H9 (cell line): ENCODE results near the gene C3. TPM values are rescaled to one million over a fixed set of nuclear protein-coding genes. Genes with fewer than 3 reads are reported as not detected.

ENCODE experiments used
- DNase-seq: peaks from one replicate; pipeline ENCODE4 v3.0.0-alpha.2; 2017
- H2AFZ ChIP-seq: one replicate; pipeline ENCODE4 v1.6.1; 2013; ENCODE audit warnings: mild to moderate bottlenecking, low read length, control low read depth, moderate library complexity
- H2AK5ac ChIP-seq: 2 replicates; pipeline ENCODE4 v1.6.1; 2013; ENCODE audit warnings: low read length, control low read depth, mixed read lengths; ENCODE audit not compliant: insufficient read length
- H2BK120ac ChIP-seq: one replicate; pipeline ENCODE4 v1.6.1; 2013; ENCODE audit warnings: low read depth, mild to moderate bottlenecking, low read length, control low read depth, inconsistent platforms; ENCODE audit not compliant: poor library complexity, severe bottlenecking
- H2BK12ac ChIP-seq: 2 replicates; pipeline ENCODE4 v1.6.1; 2013; ENCODE audit warnings: low read length, control low read depth, mixed read lengths, low read depth; ENCODE audit not compliant: insufficient read length
- H2BK15ac ChIP-seq: 2 replicates; pipeline ENCODE4 v1.6.1; 2013; ENCODE audit warnings: low read depth, low read length, control low read depth
- H2BK20ac ChIP-seq: one replicate; pipeline ENCODE4 v1.6.1; 2013; ENCODE audit warnings: low read depth, mild to moderate bottlenecking, low read length, control low read depth, inconsistent platforms; ENCODE audit not compliant: poor library complexity, severe bottlenecking
- H2BK5ac ChIP-seq: 2 replicates; pipeline ENCODE4 v1.6.1; 2013; ENCODE audit warnings: low read length, control low read depth, mixed read lengths; ENCODE audit not compliant: insufficient read length
- H3K14ac ChIP-seq: 2 replicates; pipeline ENCODE4 v1.6.1; 2013; ENCODE audit warnings: low read length, control low read depth; ENCODE audit not compliant: insufficient read depth
- H3K18ac ChIP-seq: 2 replicates; pipeline ENCODE4 v1.6.1; 2013; ENCODE audit warnings: low read depth, mild to moderate bottlenecking, mixed read lengths, low read length, control low read depth; ENCODE audit not compliant: insufficient read length
- H3K23ac ChIP-seq: 2 replicates; pipeline ENCODE4 v1.6.1; 2013; ENCODE audit warnings: low read length, control low read depth, mixed read lengths, low read depth; ENCODE audit not compliant: insufficient read length
- H3K23me2 ChIP-seq: 2 replicates; pipeline ENCODE4 v1.6.1; 2013; ENCODE audit warnings: low read depth, mild to moderate bottlenecking, mixed read lengths, low read length, control low read depth; ENCODE audit not compliant: insufficient read length, poor library complexity, severe bottlenecking
- H3K27ac ChIP-seq: 2 replicates; pipeline ENCODE4 v1.5.1; 2013; ENCODE audit warnings: low read length, control low read depth, mixed read lengths, low read depth; ENCODE audit not compliant: insufficient read length
- H3K27me3 ChIP-seq: 2 replicates; pipeline ENCODE4 v1.6.1; 2013; ENCODE audit warnings: low read length, control low read depth, inconsistent platforms; ENCODE audit not compliant: insufficient read depth
- H3K4ac ChIP-seq: 2 replicates; pipeline ENCODE4 v1.6.1; 2013; ENCODE audit warnings: low read depth, mild to moderate bottlenecking, control low read depth, inconsistent platforms, low read length, moderate library complexity
- H3K4me1 ChIP-seq: 2 replicates; pipeline ENCODE4 v1.6.1; 2013; ENCODE audit warnings: low read length, control low read depth, inconsistent platforms; ENCODE audit not compliant: insufficient read depth
- H3K4me2 ChIP-seq: 2 replicates; pipeline ENCODE4 v1.6.1; 2013; ENCODE audit warnings: low read length, control low read depth, mixed read lengths; ENCODE audit not compliant: insufficient read length, insufficient read depth
- H3K56ac ChIP-seq: 2 replicates; pipeline ENCODE4 v1.6.1; 2013; ENCODE audit warnings: low read depth, mild to moderate bottlenecking, mixed read lengths, low read length, control low read depth; ENCODE audit not compliant: insufficient read length
- H3K79me1 ChIP-seq: 2 replicates; pipeline ENCODE4 v1.6.1; 2013; ENCODE audit warnings: low read depth, mild to moderate bottlenecking, moderate library complexity, low read length, control low read depth, inconsistent platforms; ENCODE audit not compliant: insufficient read depth, poor library complexity, severe bottlenecking
- H3K79me2 ChIP-seq: 2 replicates; pipeline ENCODE4 v1.6.1; 2013; ENCODE audit warnings: low read length, control low read depth, inconsistent platforms; ENCODE audit not compliant: insufficient read depth
- H3K9ac ChIP-seq: 2 replicates; pipeline ENCODE4 v1.6.1; 2013; ENCODE audit warnings: low read length, control low read depth, mixed read lengths; ENCODE audit not compliant: insufficient read length; ENCODE audit errors: extremely low read depth
- H3K9me3 ChIP-seq: one replicate; pipeline ENCODE4 v1.6.1; 2013; ENCODE audit warnings: low read depth, low read length, inconsistent platforms; ENCODE audit not compliant: control insufficient read depth
- H3T11ph ChIP-seq: one replicate; pipeline ENCODE4 v1.6.1; 2013; ENCODE audit warnings: mild to moderate bottlenecking, low read length, control low read depth, inconsistent platforms
- H4K20me1 ChIP-seq: one replicate; pipeline ENCODE4 v1.6.1; 2013; ENCODE audit not compliant: control insufficient read depth, insufficient read length, insufficient read depth
- H4K5ac ChIP-seq: 2 replicates; pipeline ENCODE4 v1.6.1; 2013; ENCODE audit warnings: low read depth, mild to moderate bottlenecking, mixed read lengths, low read length, control low read depth; ENCODE audit not compliant: insufficient read length
- H4K8ac ChIP-seq: replicated peaks from 2 replicates; pipeline ENCODE4 v1.6.1; 2013; ENCODE audit warnings: low read length, control low read depth, mixed read lengths, low read depth; ENCODE audit not compliant: insufficient read length
- H4K91ac ChIP-seq: 2 replicates; pipeline ENCODE4 v1.6.1; 2013; ENCODE audit warnings: low read depth, mild to moderate bottlenecking, moderate library complexity, mixed read lengths, low read length, control low read depth; ENCODE audit not compliant: insufficient read length
- H3K27ac Mint-ChIP-seq, 3 experiments: 2 replicates in 2 of 3; 3 replicates in 1 of 3; pipeline ENCODE4 v1.8.0; 2020 to 2021; ENCODE audit warnings: mixed read lengths in 3 of 3, mild to moderate bottlenecking in 1 of 3, moderate library complexity in 1 of 3
- H3K27me3 Mint-ChIP-seq: 2 replicates; pipeline ENCODE4 v1.8.0; 2021; ENCODE audit warnings: low read depth, mild to moderate bottlenecking, moderate library complexity, mixed read lengths
- H3K36me3 Mint-ChIP-seq, 3 experiments: 2 replicates in 2 of 3; 3 replicates in 1 of 3; pipeline ENCODE4 v1.8.0; 2020 to 2021; ENCODE audit warnings: low read depth in 3 of 3, mixed read lengths in 3 of 3; ENCODE audit not compliant: insufficient read depth in 1 of 3
- H3K4me1 Mint-ChIP-seq, 2 experiments: 2 replicates each; pipeline ENCODE4 v1.8.0; 2020; ENCODE audit warnings: mixed read lengths in 2 of 2
- H3K4me3 Mint-ChIP-seq, 2 experiments: 2 replicates in 1 of 2; 3 replicates in 1 of 2; pipeline ENCODE4 v1.8.0; 2020 to 2021; ENCODE audit warnings: mild to moderate bottlenecking in 2 of 2, mixed read lengths in 2 of 2, moderate library complexity in 1 of 2
- H3K9me3 Mint-ChIP-seq, 2 experiments: 2 replicates in 1 of 2; 3 replicates in 1 of 2; pipeline ENCODE4 v1.8.0; 2020; ENCODE audit warnings: mild to moderate bottlenecking in 2 of 2, mixed read lengths in 2 of 2, moderate library complexity in 1 of 2
- WGBS: extraction: QIAGEN DNeasy Blood & Tissue Kit; methylation state at CpG from one replicate; pipeline ENCODE4 v1.1.7; 2013; ENCODE audit warnings: missing lambda C conversion rate, low lambda C conversion rate, mixed read lengths; ENCODE audit not compliant: insufficient read length; ENCODE audit errors: extremely low coverage; 5-methylcytosine and 5-hydroxymethylcytosine counted together
- total RNA-seq: library from RNA; stranded (reverse); gene quantifications from 2 replicates; pipeline ENCODE4 v1.2.1, GENCODE V29; 2021
- TF ChIP-seq, protein P1 (sequence below): fragments of 200-600 bp; sonication (generic); conservative IDR thresholded peaks from 3 replicates; pipeline ENCODE4 v1.8.0; 2021; ENCODE audit warnings: antibody characterized with exemption, mild to moderate bottlenecking

C3 gene
- total RNA-seq, 1 experiment from 2014 or later: 5.9 TPM

DNA sequence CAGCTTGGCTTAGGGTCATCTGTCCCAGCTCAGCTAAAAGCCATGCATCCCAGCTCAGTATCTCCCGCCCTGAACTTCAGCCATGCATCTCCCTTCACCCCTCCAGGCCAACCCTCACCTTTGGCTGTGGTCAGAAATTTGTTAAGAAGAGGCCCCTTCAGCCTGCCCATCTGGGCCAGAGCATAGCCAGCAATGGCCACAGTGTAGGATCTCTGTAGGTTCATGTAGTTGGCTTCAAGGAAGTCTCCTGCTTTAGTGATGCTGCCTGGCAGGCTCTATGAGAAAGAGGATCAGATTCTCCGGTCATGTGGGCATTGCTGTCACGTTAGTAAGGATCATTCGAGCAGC, 33.8 kb downstream of the C3 start:
- Histone ChIP-seq H4K91ac (no peak overlapping the region), H2BK15ac (no peak overlapping the region), H3K23me2 (no peaks in the 10 kb centered on the region), H3K79me1 (no peaks in the 10 kb centered on the region), H4K8ac (no peak overlapping the region), H3K14ac (no peak overlapping the region), H2BK120ac (no peak overlapping the region), H3K9ac (no peak overlapping the region), H4K5ac (no peak overlapping the region), H3K4me2 (no peak overlapping the region), H3K27me3 (no peaks in the 10 kb centered on the region; the same call in 1 of the 2 replicates), H3T11ph (no peak overlapping the region), H4K20me1 (no peaks in the 10 kb centered on the region), H2BK5ac (no peak overlapping the region), H3K4ac (no peak overlapping the region), H3K56ac (no peak overlapping the region), H3K27ac (no peak overlapping the region), H3K4me1 (no peaks in the 10 kb centered on the region), H2BK20ac (no peak overlapping the region), H2AK5ac (no peak overlapping the region), H3K79me2 (no peaks in the 10 kb centered on the region), H2AFZ (no peak overlapping the region), H3K18ac (no peak overlapping the region), H3K9me3 (no peaks in the 10 kb centered on the region), H3K23ac (no peak overlapping the region), H2BK12ac (no peak overlapping the region)
- peaks cover 3% of the 10 kb centered on the region in 2 experiments; a peak in 1 of 4 replicates for H3K4me1 Mint-ChIP-seq
- H3K36me3 Mint-ChIP-seq: peaks cover 0 to 15% (median 0%) of the 10 kb centered on the region in 3 experiments; a peak in 5 of 7 replicates
- no CpG with 5 or more reads among the region's 4 CpGs for WGBS
- DNase-seq: no peak
- TF ChIP-seq, protein P1, sequence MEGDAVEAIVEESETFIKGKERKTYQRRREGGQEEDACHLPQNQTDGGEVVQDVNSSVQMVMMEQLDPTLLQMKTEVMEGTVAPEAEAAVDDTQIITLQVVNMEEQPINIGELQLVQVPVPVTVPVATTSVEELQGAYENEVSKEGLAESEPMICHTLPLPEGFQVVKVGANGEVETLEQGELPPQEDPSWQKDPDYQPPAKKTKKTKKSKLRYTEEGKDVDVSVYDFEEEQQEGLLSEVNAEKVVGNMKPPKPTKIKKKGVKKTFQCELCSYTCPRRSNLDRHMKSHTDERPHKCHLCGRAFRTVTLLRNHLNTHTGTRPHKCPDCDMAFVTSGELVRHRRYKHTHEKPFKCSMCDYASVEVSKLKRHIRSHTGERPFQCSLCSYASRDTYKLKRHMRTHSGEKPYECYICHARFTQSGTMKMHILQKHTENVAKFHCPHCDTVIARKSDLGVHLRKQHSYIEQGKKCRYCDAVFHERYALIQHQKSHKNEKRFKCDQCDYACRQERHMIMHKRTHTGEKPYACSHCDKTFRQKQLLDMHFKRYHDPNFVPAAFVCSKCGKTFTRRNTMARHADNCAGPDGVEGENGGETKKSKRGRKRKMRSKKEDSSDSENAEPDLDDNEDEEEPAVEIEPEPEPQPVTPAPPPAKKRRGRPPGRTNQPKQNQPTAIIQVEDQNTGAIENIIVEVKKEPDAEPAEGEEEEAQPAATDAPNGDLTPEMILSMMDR: no peak
- no peak overlapping the region for H3K4me3 Mint-ChIP-seq
- H3K27ac Mint-ChIP-seq: no peak overlapping the region
- peaks cover 7% of the 10 kb centered on the region for H3K27me3 Mint-ChIP-seq
- H3K9me3 Mint-ChIP-seq: peaks cover 2 to 56% of the 10 kb centered on the region in 2 experiments; a peak in 4 of 5 replicates
